Measurements from ENCODE around the gene PTPRN2. TPM values are rescaled to one million over a fixed set of nuclear protein-coding genes. Genes with fewer than 3 reads are reported as not detected.
"Not testable (repeated sequence)": the region's sequence is repeated elsewhere in the genome, so short reads cannot be mapped to it uniquely, and the experiment has no call there.

The PTPRN2 gene
- total and polyA plus RNA-seq, 8 donors = 4.9 to 136 (median 46.8) TPM

DNA sequence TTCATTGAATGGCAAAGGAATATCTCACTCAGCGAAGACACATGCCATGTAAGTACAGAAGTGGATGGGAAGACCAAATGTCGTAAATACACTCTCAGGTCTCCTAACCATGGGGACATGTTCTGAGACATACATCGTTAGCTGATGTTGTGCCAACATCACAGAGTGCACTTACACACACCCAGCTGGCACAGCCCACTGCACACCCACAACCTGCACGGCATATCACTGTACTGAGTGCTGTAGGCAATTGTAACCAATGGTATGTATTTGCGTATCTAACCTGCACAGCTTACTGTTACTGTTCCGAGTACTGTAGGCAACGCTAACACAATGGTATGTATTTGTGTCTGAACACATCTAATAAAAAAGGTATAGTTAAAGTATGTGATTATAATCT, 550.4 kb downstream of the PTPRN2 start:
- Histone ChIP-seq H3K36me3 (no peaks in the 10 kb centered on the region), H3K27ac (no peak overlapping the region)
- intact Hi-C loops (cut with DNase I; ENCODE audit: low total_unique reads) = no loop called here

GRCh38 chr7:158035343-158035742, 552.3 kb downstream of the PTPRN2 start:
- Histone ChIP-seq H3K36me3 (no peaks in the 10 kb centered on the region), H3K9me3 (peaks cover 0 to 28% (median 16%) of the 10 kb centered on the region in 4 donors), H3K4me3 (no peak overlapping the region), H3K27ac (no peak overlapping the region), H3K27me3 (no peaks in the 10 kb centered on the region), H3K4me1 (peaks cover 0 to 3% (median 0%) of the 10 kb centered on the region in 4 donors)
- TF ChIP-seq, protein P1, sequence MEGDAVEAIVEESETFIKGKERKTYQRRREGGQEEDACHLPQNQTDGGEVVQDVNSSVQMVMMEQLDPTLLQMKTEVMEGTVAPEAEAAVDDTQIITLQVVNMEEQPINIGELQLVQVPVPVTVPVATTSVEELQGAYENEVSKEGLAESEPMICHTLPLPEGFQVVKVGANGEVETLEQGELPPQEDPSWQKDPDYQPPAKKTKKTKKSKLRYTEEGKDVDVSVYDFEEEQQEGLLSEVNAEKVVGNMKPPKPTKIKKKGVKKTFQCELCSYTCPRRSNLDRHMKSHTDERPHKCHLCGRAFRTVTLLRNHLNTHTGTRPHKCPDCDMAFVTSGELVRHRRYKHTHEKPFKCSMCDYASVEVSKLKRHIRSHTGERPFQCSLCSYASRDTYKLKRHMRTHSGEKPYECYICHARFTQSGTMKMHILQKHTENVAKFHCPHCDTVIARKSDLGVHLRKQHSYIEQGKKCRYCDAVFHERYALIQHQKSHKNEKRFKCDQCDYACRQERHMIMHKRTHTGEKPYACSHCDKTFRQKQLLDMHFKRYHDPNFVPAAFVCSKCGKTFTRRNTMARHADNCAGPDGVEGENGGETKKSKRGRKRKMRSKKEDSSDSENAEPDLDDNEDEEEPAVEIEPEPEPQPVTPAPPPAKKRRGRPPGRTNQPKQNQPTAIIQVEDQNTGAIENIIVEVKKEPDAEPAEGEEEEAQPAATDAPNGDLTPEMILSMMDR (IDR thresholded peaks at IDR 0.05) = no peak
- TF ChIP-seq POLR2A (IDR thresholded peaks at IDR 0.05) (no peak), POLR2AphosphoS5 (IDR thresholded peaks at IDR 0.05) (no peak), EP300 (IDR thresholded peaks at IDR 0.05) (no peak)
- DNase-seq = no peak
- WGBS, 5 donors = 66 to 79% (median 73%) methylated on average over 4 of the region's 4 CpGs
- intact Hi-C loops (cut with DNase I; ENCODE audit: low total_unique reads) = no loop called here

More for the DNA sequence above, 550.4 kb downstream of the PTPRN2 start:
- peaks cover 0 to 3% (median 0%) of the 10 kb centered on the region in 4 donors for H3K4me1 ChIP-seq
- 85 to 96% (median 95%) methylated on average over 7 of the region's 7 CpGs for WGBS, 5 donors
- H3K9me3 ChIP-seq = peaks cover 0 to 29% (median 16%) of the 10 kb centered on the region in 4 donors
- H3K27me3 ChIP-seq = no peaks in the 10 kb centered on the region
- no peak for DNase-seq
- H3K4me3 ChIP-seq = no peak overlapping the region
- TF ChIP-seq POLR2A (IDR thresholded peaks at IDR 0.05) (no peak), EP300 (IDR thresholded peaks at IDR 0.05) (no peak), POLR2AphosphoS5 (IDR thresholded peaks at IDR 0.05) (no peak)
- TF ChIP-seq, protein P1 (IDR thresholded peaks at IDR 0.05) = no peak

DNA sequence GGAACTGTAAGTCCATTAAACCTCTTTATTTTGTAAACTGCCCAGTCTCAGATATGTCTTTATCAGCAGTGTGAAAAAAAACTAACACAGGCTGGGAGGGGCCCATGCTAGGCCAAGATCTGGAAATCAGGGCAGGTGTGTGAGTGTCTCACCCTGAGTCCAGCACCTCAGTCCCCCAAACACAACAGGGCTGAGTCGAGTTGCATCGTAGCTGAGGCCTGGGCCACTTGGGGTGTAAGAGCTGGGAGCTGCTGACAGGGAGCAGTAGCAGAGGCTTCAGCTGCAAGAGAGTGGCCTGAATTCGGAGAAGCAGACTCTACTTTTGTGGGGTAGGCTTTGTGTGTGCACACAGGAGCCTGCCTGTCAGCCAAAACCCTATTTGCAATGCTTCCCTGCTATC, 553.1 kb downstream of the PTPRN2 start:
- Histone ChIP-seq H3K9me3 (peaks cover 0 to 20% (median 10%) of the 10 kb centered on the region in 4 donors), H3K4me3 (no peak overlapping the region), H3K27me3 (no peaks in the 10 kb centered on the region), H3K27ac (no peak overlapping the region), H3K36me3 (no peaks in the 10 kb centered on the region), H3K4me1 (peaks cover 0 to 7% (median 3%) of the 10 kb centered on the region in 4 donors)
- 47 to 74% (median 55%) methylated on average over 3 of the region's 3 CpGs for WGBS, 5 donors
- no peak for TF ChIP-seq EP300 (IDR thresholded peaks at IDR 0.05)
- TF ChIP-seq POLR2A (IDR thresholded peaks at IDR 0.05) = no peak
- no peak for TF ChIP-seq POLR2AphosphoS5 (IDR thresholded peaks at IDR 0.05)
- TF ChIP-seq, protein P1 (IDR thresholded peaks at IDR 0.05) = no peak
- intact Hi-C loops (cut with DNase I; ENCODE audit: low total_unique reads) = no loop called here
- no peak for DNase-seq

DNA sequence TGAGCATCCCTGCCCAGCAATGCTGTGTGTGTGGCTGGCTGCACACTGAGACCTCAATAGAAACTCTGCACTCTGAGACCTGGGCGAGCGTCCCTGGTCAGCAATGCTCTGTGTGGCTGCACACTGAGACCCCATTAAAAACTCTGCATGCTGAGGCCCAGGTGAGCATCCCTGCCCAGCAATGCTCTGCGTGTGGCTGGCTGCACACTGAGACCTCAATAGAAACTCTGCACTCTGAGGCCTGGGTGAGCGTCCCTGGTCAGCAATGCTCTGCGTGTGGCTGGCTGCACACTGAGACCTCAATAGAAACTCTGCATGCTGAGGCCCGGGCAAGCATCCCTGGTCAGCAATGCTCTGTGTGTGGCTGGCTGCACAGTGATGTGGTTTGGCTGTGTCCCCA, 553.7 kb downstream of the PTPRN2 start:
- WGBS, 5 donors = 74 to 98% (median 95%) methylated on average over 6 of the region's 6 CpGs
- H3K27me3 ChIP-seq; H3K27ac ChIP-seq; intact Hi-C loops (cut with DNase I; ENCODE audit: low total_unique reads); DNase-seq; H3K4me3 ChIP-seq; H3K36me3 ChIP-seq: not testable (repeated sequence)
- Histone ChIP-seq H3K9me3 (peaks cover 0 to 14% (median 3%) of the 10 kb centered on the region in 4 donors), H3K4me1 (peaks cover 0 to 13% (median 9%) of the 10 kb centered on the region in 4 donors)

- Histone ChIP-seq H3K27ac (no peak overlapping the region), H3K4me3 (no peak overlapping the region), H3K4me1 (peaks cover 2 to 19% (median 15%) of the 10 kb centered on the region in 4 donors), H3K36me3 (no peaks in the 10 kb centered on the region), H3K27me3 (no peaks in the 10 kb centered on the region), H3K9me3 (peaks cover 0 to 10% (median 0%) of the 10 kb centered on the region in 4 donors)
- TF ChIP-seq POLR2AphosphoS5 (IDR thresholded peaks at IDR 0.05) (peak in 1 of 3 donors; percentile 5), POLR2A (IDR thresholded peaks at IDR 0.05) (no peak), EP300 (IDR thresholded peaks at IDR 0.05) (no peak)
- TF ChIP-seq, protein P1 (IDR thresholded peaks at IDR 0.05) = no peak
- DNase-seq = no peak
- whole genome bisulfite sequencing, 5 donors = 41 to 77% (median 65%) methylated on average over 8 of the region's 8 CpGs
- intact Hi-C loops (cut with DNase I; ENCODE audit: low total_unique reads) = no loop called here
These were observed 554.4 kb downstream of the PTPRN2 start for GRCh38 chr7:158033196-158033595.
